WTC11 (cell line): ENCODE data around the gene SLC35F4.

ENCODE experiments used
- ARID4B ChIP-seq: sonication (generic); formaldehyde crosslinking; IDR thresholded peaks from 2 replicates; pipeline ENCODE4 v1.8.0; 2023; ENCODE audit warnings: missing genetic modification reagents, mild to moderate bottlenecking, borderline replicate concordance
- CTCF ChIP-seq: fragments of 200-600 bp; IDR thresholded peaks from 2 replicates; pipeline ENCODE4 v1.8.0; 2022; ENCODE audit warnings: antibody characterized with exemption
- ETV6 ChIP-seq: sonication (generic); formaldehyde crosslinking; IDR thresholded peaks from 2 replicates; pipeline ENCODE4 v1.8.1; 2022; ENCODE audit warnings: mild to moderate bottlenecking, missing genetic modification reagents
- IRF1 ChIP-seq: sonication (generic); formaldehyde crosslinking; IDR thresholded peaks from 2 replicates; pipeline ENCODE4 v1.8.0; 2023; ENCODE audit warnings: missing genetic modification reagents
- KAT7 ChIP-seq: sonication (generic); formaldehyde crosslinking; IDR thresholded peaks from 2 replicates; pipeline ENCODE4 v1.8.1; 2023; ENCODE audit warnings: missing genetic modification reagents, mild to moderate bottlenecking, borderline replicate concordance
- NR1H2 ChIP-seq: sonication (generic); formaldehyde crosslinking; IDR thresholded peaks from 2 replicates; pipeline ENCODE4 v1.9.0; 2021; ENCODE audit warnings: mild to moderate bottlenecking, moderate library complexity, missing genetic modification reagents
- NR3C1 ChIP-seq: sonication (generic); formaldehyde crosslinking; conservative IDR thresholded peaks from 2 replicates; pipeline ENCODE4 v1.8.1; 2023; ENCODE audit warnings: low read depth, mild to moderate bottlenecking, missing genetic modification reagents
- PREB ChIP-seq: sonication (generic); formaldehyde crosslinking; IDR thresholded peaks from 2 replicates; pipeline ENCODE4 v1.8.1; 2022; ENCODE audit warnings: mild to moderate bottlenecking, missing genetic modification reagents, moderate library complexity, borderline replicate concordance
- RELA ChIP-seq: sonication (generic); formaldehyde crosslinking; IDR thresholded peaks from 2 replicates; pipeline ENCODE4 v1.8.1; 2022; ENCODE audit warnings: missing genetic modification reagents, mild to moderate bottlenecking, borderline replicate concordance
- TCF7 ChIP-seq: sonication (generic); formaldehyde crosslinking; IDR thresholded peaks from 2 replicates; pipeline ENCODE4 v1.8.0; 2022; ENCODE audit warnings: mild to moderate bottlenecking, low read depth, missing genetic modification reagents, moderate library complexity
- USF2 ChIP-seq: sonication (generic); formaldehyde crosslinking; IDR thresholded peaks from 2 replicates; pipeline ENCODE4 v1.8.1; 2023; ENCODE audit warnings: mild to moderate bottlenecking, missing genetic modification reagents, moderate library complexity
- ZNF138 ChIP-seq: sonication (generic); formaldehyde crosslinking; conservative IDR thresholded peaks from 2 replicates; pipeline ENCODE4 v1.8.1; 2022; ENCODE audit warnings: mild to moderate bottlenecking, moderate library complexity, missing genetic modification reagents

GRCh38 chr14:57609192-57610075 lies 256.5 kb downstream of the SLC35F4 start:
- TF ChIP-seq USF2 (CRISPR knock-in tag) (no peak), CTCF (no peak), PREB (CRISPR knock-in tag) (no peak), NR1H2 (CRISPR knock-in tag) (no peak), KAT7 (no peak), IRF1 (CRISPR knock-in tag) (no peak), RELA (CRISPR knock-in tag) (no peak), ETV6 (CRISPR knock-in tag) (no peak), ARID4B (no peak), ZNF138 (no peak), TCF7 (CRISPR knock-in tag) (no peak), NR3C1 (CRISPR knock-in tag) (no peak)
